GM19035 (cell line): ENCODE measurements around the gene OR11H6.
"Not testable (repeated sequence)": the region's sequence is repeated elsewhere in the genome, so short reads cannot be mapped to it uniquely, and the experiment has no call there.

Source experiments
- ATAC-seq: cut with Tn5 transposase; IDR thresholded peaks from one replicate; pipeline ENCODE4 v1.9.1; 2021; ENCODE audit not compliant: unreplicated experiment

Gene OR11H6

DNA sequence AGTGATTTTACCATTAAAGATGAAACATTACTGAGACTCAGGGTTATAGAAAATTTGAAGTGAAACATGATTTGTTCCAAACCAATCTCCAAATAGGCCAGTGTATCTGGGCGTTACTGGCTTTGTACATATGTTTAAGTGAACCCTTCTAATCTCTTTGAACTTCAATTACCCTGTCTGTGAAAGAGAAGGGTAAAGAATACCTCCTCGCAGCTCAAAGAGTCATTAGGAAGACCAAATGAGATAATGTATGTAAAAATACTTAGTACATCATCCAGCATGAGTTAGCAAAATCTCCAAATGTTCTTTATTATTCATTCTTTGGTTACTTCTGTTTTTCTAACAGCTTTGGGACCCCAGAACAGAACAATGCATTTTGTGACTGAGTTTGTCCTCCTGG, at the start of gene OR11H6:
Gene OR11H6, plus strand, starts transcription at position 301 of the 400 bp plus-strand sequence. Its CDS starts 0 bp downstream, at position 301.
- ATAC-seq = no peak

DNA sequence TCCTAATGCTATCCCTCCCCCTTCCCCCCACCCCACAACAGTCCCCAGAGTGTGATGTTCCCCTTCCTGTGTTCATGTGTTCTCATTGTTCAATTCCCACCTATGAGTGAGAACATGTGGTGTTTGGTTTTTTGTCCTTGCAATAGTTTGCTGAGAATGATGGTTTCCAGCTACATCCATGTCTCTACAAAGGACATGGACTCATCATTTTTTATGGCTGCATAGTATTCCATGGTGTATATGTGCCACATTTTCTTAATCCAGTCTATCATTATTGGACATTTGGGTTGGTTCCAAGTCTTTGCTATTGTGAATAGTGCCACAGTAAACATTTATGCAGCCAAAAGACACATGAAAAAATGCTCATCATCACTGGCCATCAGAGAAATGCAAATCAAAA, 49.3 kb upstream of the OR11H6 start:
- not testable (repeated sequence) for ATAC-seq

- no peak for ATAC-seq
Observed at GRCh38 chr14:20176330-20176729, 47.2 kb upstream of the OR11H6 start.

GRCh38 chr14:20177433-20177974, 46.0 kb upstream of the OR11H6 start:
- ATAC-seq = no peak

DNA sequence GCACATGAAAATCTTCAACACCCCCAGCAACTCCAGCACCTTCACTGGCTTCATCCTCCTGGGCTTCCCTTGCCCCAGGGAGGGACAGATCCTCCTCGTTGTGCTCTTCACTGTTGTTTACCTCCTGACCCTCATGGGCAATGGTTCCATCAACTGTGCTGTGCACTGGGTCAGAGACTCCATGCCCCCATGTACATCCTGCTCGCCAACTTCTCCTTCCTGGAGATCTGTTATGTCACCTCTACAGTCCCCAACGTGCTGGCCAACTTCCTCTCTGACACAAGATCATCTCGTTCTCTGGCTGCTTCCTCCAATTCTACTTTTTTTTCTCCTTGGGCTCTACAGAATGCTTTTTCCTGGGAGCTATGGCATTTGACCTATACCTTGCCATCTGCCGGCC, 44.3 kb upstream of the OR11H6 start:
- ATAC-seq = no peak

DNA sequence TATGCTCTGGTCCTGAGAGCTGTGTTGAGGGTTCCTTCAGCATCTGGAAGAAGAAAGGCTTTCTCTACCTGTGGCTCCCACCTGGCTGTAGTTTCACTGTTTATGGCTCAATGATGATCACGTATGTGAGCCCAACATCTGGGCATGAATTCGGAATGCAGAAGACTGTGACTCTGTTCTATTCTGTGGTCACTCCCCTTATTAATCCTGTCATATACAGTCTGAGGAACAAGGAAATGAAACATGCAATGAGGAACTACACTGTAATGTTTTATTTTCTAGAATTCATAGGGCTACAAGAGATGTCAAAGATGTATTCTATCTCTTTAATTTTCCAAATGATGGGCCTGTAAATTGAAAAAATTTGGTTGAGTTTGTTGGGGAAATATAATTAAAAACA, 43.6 kb upstream of the OR11H6 start:
- ATAC-seq = no peak

DNA sequence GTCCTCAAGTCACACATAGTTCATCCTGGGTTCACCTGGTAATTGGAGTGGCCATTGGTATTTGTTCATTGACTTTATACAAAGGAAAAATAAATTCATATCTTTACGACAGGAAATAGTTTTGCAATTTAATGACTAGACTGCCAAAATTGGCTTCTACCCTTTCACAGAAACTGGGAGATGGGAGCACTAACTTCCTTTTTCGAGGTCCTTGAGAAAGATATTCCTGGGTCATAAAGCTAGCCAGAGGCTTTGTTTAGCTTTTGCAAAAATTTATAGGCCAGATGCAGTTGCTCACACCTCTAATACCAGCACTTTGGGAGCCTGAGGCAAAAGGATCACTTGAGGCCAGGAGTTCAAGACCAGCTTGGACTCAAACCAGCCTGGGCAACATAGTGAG, 43.0 kb upstream of the OR11H6 start:
- no peak for ATAC-seq

- ATAC-seq = no peak
Observed at GRCh38 chr14:20184181-20184580, 39.3 kb upstream of the OR11H6 start.

DNA sequence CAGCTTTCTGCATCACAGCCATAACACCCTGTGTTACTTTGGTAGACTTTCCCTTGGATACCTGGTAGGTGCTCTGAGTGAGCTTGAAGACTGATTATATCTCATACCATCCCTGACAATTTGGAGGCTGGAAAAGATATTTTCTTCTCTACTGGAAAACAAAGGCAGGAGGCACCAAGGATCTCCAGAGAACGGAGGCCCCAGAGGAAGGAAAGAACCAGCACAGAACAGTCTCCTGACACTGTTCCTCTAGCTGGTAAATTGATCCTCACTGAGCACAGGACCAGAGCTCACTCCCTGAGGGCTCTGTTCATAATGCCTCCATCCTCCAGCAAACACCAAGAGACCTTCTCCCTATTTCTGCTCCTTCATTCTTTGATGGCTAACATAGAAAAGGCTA, 32.9 kb upstream of the OR11H6 start, which contains the start of gene OR11G2:
Gene OR11G2, plus strand, starts transcription at position 301 of the 400 bp plus-strand sequence. CDS start 6,542 bp downstream, outside the sequence.
- ATAC-seq = no peak

- no peak for ATAC-seq
Observed at GRCh38 chr14:20191396-20191795, 32.1 kb upstream of the OR11H6 start.

DNA sequence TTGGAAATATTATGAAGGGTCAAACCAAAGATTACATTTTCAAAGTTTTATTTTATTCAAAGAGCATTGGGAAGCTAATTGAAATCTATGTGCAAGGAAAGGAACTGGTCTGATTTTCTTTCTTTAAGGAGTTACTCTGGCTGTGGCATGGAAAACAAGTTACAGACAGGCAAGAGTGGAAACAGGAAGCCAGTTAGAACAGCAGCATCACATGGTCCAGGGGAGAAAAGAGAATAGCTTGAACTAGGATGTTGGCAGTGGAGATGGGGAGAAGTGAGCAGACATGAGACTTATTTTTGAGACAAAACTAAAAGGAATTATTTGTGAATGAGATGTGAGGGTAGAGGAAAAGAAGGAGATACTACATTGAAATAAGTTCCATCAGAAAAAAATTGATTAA, 29.4 kb upstream of the OR11H6 start:
- no peak for ATAC-seq

DNA sequence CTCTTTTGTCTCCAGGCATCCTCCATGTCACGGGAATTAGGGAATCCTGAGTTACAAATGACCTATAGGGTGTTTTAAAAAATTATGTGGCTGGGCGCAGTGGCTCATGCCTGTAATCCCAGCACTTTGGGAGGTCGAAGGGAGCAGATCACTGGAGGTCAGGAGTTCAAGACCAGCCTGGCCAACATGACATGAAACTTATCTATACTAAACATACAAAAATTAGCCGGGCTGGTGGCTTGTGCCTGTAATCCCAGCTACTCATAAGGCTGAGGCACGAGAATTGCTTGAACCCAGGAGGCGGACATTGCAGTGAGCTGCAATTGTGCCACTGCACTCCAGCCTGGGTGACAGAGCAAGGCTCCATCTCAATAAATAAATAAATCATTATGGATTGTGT, 28.3 kb upstream of the OR11H6 start:
- not testable (repeated sequence) for ATAC-seq

DNA sequence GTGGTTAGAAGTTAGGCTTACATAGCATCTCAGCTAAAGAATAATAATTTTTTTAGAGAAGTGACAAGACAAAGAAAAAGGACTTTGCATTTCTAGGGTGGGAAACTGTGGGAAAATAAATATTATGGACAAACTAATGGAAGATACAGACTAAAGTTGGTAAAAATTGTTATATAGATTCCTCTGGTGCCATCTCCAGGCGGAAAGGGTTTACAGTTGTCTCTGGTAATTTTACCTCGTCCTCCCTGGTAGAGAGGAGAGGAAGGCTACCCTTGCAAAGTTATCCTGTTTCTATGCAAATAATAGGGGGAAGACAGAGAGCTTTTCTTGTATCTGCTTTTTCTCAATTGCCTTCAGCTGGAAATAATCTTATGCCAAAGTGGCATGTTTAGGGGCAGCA, 27.6 kb upstream of the OR11H6 start:
- no peak for ATAC-seq

- no peak for ATAC-seq
Observed at GRCh38 chr14:20197459-20197858, 26.1 kb upstream of the OR11H6 start.

- no peak for ATAC-seq
Observed at GRCh38 chr14:20198991-20199390, 24.5 kb upstream of the OR11H6 start.

DNA sequence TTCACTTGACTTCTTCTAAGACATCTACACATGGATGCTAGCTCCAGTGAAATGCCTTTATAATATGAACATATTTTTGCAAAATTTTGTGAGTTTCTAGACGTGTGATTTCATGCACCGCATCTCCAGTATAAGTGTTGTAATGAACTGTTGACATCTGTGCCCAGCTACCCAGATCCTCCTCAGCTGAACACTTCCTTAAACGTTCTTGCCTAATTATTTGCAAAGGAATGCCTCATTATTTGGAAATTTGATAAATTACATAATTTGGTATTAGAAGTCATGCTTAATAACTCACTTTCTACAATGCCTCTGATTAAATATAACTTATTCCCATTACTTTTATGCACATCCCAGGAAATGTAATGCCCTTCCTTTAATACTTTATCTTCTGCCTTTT, 18.8 kb upstream of the OR11H6 start:
- no peak for ATAC-seq

- no peak for ATAC-seq
Observed at GRCh38 chr14:20209595-20209994, 13.9 kb upstream of the OR11H6 start.

GRCh38 chr14:20212406-20212805, 11.1 kb upstream of the OR11H6 start:
- ATAC-seq = not testable (repeated sequence)

DNA sequence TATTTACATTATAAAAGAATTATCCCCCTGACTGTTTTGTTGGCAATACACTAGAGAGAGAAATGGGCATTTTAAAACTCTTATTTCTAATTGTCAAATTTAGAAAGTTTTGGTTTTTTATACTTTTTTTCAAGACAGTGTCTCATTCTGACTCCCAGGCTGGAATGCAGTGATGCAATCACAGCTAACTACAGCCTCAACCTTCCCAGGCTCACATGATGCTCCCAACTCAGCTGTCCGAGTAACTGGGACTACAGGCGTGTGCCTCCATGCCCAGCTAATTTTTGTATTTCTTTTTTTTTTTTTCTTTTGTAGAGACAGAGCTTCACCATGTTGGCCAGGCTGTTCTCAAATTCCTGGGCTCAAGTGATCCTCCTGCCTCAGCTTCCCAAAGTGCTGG, 8.3 kb upstream of the OR11H6 start:
- no peak for ATAC-seq

DNA sequence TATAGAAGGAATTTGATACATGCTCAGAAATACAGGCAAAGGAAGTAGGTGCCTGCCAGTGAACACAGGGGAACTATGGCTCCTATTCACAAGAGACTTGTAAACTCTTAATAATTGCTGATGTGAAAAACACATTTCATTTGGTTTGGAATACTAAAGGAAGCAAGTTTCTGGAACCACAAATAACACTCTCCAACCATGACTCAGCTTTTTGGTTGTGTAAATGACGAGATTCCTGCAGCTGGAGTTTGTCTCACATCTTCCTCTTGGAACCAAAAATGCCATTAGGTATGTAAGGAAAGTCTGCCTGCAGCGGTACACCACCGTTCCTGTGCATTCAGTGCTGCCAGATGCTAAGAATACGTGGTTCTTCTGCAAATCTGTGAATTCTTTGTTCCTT, 4.5 kb upstream of the OR11H6 start:
- ATAC-seq = no peak

DNA sequence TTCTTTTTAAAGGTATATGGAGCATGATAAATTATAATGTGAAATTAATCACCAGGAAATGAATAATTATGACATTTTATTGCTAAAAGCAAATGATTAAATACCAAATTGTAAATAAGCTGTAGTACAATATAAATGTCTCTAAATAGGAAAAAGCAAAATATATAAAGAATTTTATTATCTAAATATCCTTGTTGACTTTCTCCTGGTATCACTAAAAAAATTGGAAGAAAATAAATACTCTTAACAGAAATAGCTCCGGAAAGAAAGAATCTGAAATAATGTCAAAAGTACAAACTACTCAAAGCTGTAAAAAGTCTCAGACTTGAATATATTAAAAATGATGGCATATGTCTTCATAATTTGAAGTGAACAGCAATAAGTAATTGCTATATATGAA, 5.2 kb downstream of the OR11H6 start, which contains the start of gene OR11H7:
Gene OR11H7, plus strand, starts transcription at position 301 of the 400 bp plus-strand sequence.
- no peak for ATAC-seq

DNA sequence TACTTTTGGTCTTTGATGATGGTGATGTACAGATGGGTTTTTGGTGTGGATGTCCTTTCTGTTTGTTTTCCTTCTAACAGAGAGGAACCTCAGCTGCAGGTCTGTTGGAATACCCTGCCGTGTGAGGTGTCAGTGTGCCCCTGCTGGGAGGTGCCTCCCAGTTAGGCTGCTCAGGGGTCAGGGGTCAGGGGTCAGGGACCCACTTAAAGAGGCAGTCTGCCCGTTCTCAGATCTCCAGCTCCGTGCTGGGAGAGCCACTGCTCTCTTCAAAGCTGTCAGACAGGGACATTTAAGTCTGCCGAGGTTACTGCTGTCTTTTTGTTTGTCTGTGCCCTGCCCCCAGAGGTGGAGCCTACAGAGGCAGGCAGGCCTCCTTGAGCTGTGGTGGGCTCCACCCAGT, 11.9 kb downstream of the OR11H6 start:
- not testable (repeated sequence) for ATAC-seq

GRCh38 chr14:20247646-20248246, 24.2 kb downstream of the OR11H6 start:
- no peak for ATAC-seq
